COLO668 (cell line): Measurements from ENCODE around the gene CCDC127.

Experiments used
- DNase-seq: peaks from one replicate; lab custom pipeline; 2025; ENCODE audit not compliant: unreplicated experiment; lab: John Stamatoyannopoulos, UW

CCDC127 gene

GRCh38 chr5:191036-191948 is 26.7 kb downstream of the CCDC127 start, which contains the start of gene LRRC14B:
TSS of gene LRRC14B (plus strand) at chr5:191495. CDS start at chr5:191539, 44 bp downstream.
- DNase-seq: peak; percentile 85

- DNase-seq: peak; percentile 61
These were observed 27.5 kb downstream of the CCDC127 start for GRCh38 chr5:190366-191035.

- no peak for DNase-seq
These were observed 28.0 kb downstream of the CCDC127 start for GRCh38 chr5:189976-190365.

- DNase-seq: no peak
These were observed 28.5 kb downstream of the CCDC127 start for GRCh38 chr5:189486-189885.

GRCh38 chr5:188488-189481 is 29.2 kb downstream of the CCDC127 start:
- peak; percentile 96 for DNase-seq

GRCh38 chr5:187617-188451 is 30.1 kb downstream of the CCDC127 start:
- DNase-seq: no peak

GRCh38 chr5:187042-187431 is 30.9 kb downstream of the CCDC127 start:
- no peak for DNase-seq

- no peak for DNase-seq
These were observed 31.6 kb downstream of the CCDC127 start for GRCh38 chr5:186091-187041.

GRCh38 chr5:185095-186070 is 32.6 kb downstream of the CCDC127 start:
- no peak for DNase-seq

GRCh38 chr5:184471-184870 is 33.5 kb downstream of the CCDC127 start:
- no peak for DNase-seq

- DNase-seq: no peak
These were observed 35.8 kb downstream of the CCDC127 start for GRCh38 chr5:182126-182525.

GRCh38 chr5:181566-181965 is 36.4 kb downstream of the CCDC127 start:
- DNase-seq: no peak

- DNase-seq: no peak
These were observed 36.8 kb downstream of the CCDC127 start for GRCh38 chr5:181160-181559.

GRCh38 chr5:180286-180918 is 37.6 kb downstream of the CCDC127 start:
- DNase-seq: peak; percentile 30

- no peak for DNase-seq
These were observed 38.6 kb downstream of the CCDC127 start for GRCh38 chr5:179401-179800.

GRCh38 chr5:178110-178509 is 39.8 kb downstream of the CCDC127 start:
- DNase-seq: peak; percentile 38

- no peak for DNase-seq
These were observed 41.6 kb downstream of the CCDC127 start for GRCh38 chr5:176296-176823.
